IMR-90 (cell line): Measurements from ENCODE around the gene NFASC. TPM values are rescaled to one million over a fixed set of nuclear protein-coding genes. Genes with fewer than 3 reads are reported as not detected.

Source experiments
- ATAC-seq: fragments of 200-7000 bp; cut with Tn5 transposase; 2 replicates; pipeline ENCODE4 v1.9.1; 2020; ENCODE audit warnings: low read depth, mild to moderate bottlenecking, moderate library complexity
- BruUV-seq: library from RNA; stranded (reverse); fragments of 400-500 nt; replicated peaks from 2 replicates; lab custom pipeline; 2021; lab: Mats Ljungman, UMichigan
- CTCF ChIA-PET: fragments of 300-600 bp; formaldehyde crosslinking; extraction: SDS; loops from one replicate; lab custom pipeline; 2021; ENCODE audit warnings: antibody characterized with exemption; lab: Yijun Ruan, JAX
- POLR2A ChIA-PET: fragments of 300-600 bp; sonication (Branson Sonifier 250); formaldehyde crosslinking; loops from one replicate; lab custom pipeline; 2022; ENCODE audit warnings: antibody characterized with exemption; ENCODE audit not compliant: unreplicated experiment; lab: Charles Lee
- DNase-seq: peaks from one replicate; pipeline ENCODE4 v3.0.0; 2013
- H2AFZ ChIP-seq: replicated peaks from 2 replicates; pipeline ENCODE3; 2013; ENCODE audit warnings: low read length, mild to moderate bottlenecking; ENCODE audit not compliant: poor library complexity
- H2AK5ac ChIP-seq: 2 replicates; pipeline ENCODE4 v1.6.1; 2013; ENCODE audit warnings: low read depth, low read length, inconsistent platforms
- H2AK9ac ChIP-seq: replicated peaks from 2 replicates; pipeline ENCODE3; 2013; ENCODE audit warnings: mild to moderate bottlenecking, low read depth, low read length, moderate library complexity; ENCODE audit not compliant: poor library complexity
- H2BK120ac ChIP-seq: 2 replicates; pipeline ENCODE4 v1.6.1; 2013; ENCODE audit warnings: low read depth, low read length, inconsistent platforms
- H2BK15ac ChIP-seq: 3 replicates; pipeline ENCODE4 v1.6.1; 2013; ENCODE audit warnings: low read depth, low read length, inconsistent platforms
- H2BK20ac ChIP-seq: 2 replicates; pipeline ENCODE4 v1.6.1; 2013; ENCODE audit warnings: low read depth, mild to moderate bottlenecking, inconsistent platforms, low read length, moderate library complexity
- H2BK5ac ChIP-seq: 2 replicates; pipeline ENCODE4 v1.6.1; 2013; ENCODE audit warnings: mild to moderate bottlenecking, low read depth, low read length, inconsistent platforms; ENCODE audit not compliant: poor library complexity, severe bottlenecking
- H3K14ac ChIP-seq: replicated peaks from 2 replicates; pipeline ENCODE4 v1.6.1; 2013; ENCODE audit warnings: low read depth, low read length, inconsistent platforms
- H3K18ac ChIP-seq: 2 replicates; pipeline ENCODE4 v1.6.1; 2013; ENCODE audit warnings: low read depth, low read length, control low read depth
- H3K23ac ChIP-seq: 2 replicates; pipeline ENCODE4 v1.6.1; 2013; ENCODE audit warnings: low read depth, low read length, inconsistent platforms
- H3K27ac ChIP-seq: 2 replicates; pipeline ENCODE4 v1.5.1; 2013; ENCODE audit warnings: mild to moderate bottlenecking, control low read depth, low read length; ENCODE audit not compliant: insufficient read depth
- H3K27me3 ChIP-seq: 2 replicates; pipeline ENCODE4 v1.6.1; 2013; ENCODE audit warnings: low read length; ENCODE audit not compliant: control insufficient read depth, insufficient read depth
- H3K36me3 ChIP-seq: 2 replicates; pipeline ENCODE4 v1.6.1; 2013; ENCODE audit warnings: low read length, mixed read lengths; ENCODE audit not compliant: control insufficient read depth, insufficient read depth
- H3K4ac ChIP-seq: 2 replicates; pipeline ENCODE4 v1.6.1; 2013; ENCODE audit warnings: low read depth, low read length, inconsistent platforms
- H3K4me1 ChIP-seq: 2 replicates; pipeline ENCODE4 v1.6.1; 2013; ENCODE audit warnings: low read length, mixed read lengths; ENCODE audit not compliant: control insufficient read depth, insufficient read depth
- H3K4me2 ChIP-seq: 2 replicates; pipeline ENCODE4 v1.6.1; 2013; ENCODE audit warnings: low read depth, mild to moderate bottlenecking, control low read depth, low read length, moderate library complexity
- H3K4me3 ChIP-seq: 2 replicates; pipeline ENCODE4 v1.5.1; 2013; ENCODE audit warnings: low read depth, mild to moderate bottlenecking, control low read depth, low read length, moderate library complexity; ENCODE audit not compliant: insufficient read depth
- H3K56ac ChIP-seq: 2 replicates; pipeline ENCODE4 v1.6.1; 2013; ENCODE audit warnings: low read length, inconsistent platforms; ENCODE audit not compliant: insufficient read depth; ENCODE audit errors: extremely low read depth
- H3K79me1 ChIP-seq, 2 experiments: 2 replicates each; pipeline ENCODE4 v1.6.1; 2013; ENCODE audit warnings: low read length in 2 of 2, inconsistent platforms in 1 of 2, low read depth in 1 of 2
- H3K9ac ChIP-seq: 2 replicates; pipeline ENCODE4 v1.6.1; 2013; ENCODE audit warnings: low read depth, low read length, control low read depth
- H3K9me1 ChIP-seq: 2 replicates; pipeline ENCODE4 v1.6.1; 2013; ENCODE audit warnings: low read length, inconsistent platforms; ENCODE audit not compliant: insufficient read depth
- H3K9me3 ChIP-seq: 2 replicates; pipeline ENCODE4 v1.6.1; 2013; ENCODE audit warnings: low read length; ENCODE audit not compliant: control insufficient read depth, insufficient read depth
- H4K20me1 ChIP-seq: 2 replicates; pipeline ENCODE4 v1.6.1; 2013; ENCODE audit warnings: low read length, inconsistent platforms; ENCODE audit not compliant: insufficient read depth
- H4K5ac ChIP-seq: 2 replicates; pipeline ENCODE4 v1.6.1; 2013; ENCODE audit warnings: mild to moderate bottlenecking, low read depth, low read length, control low read depth
- H4K8ac ChIP-seq, 2 experiments: 2 replicates each; pipeline ENCODE4 v1.6.1; 2013; ENCODE audit warnings: low read depth in 2 of 2, low read length in 2 of 2, control low read depth in 1 of 2, inconsistent platforms in 1 of 2
- H4K91ac ChIP-seq: 2 replicates; pipeline ENCODE4 v1.6.1; 2013; ENCODE audit warnings: low read depth, low read length, inconsistent platforms; ENCODE audit not compliant: insufficient read depth
- BHLHE40 ChIP-seq: fragments of 150-350 bp; IDR thresholded peaks from 2 replicates; pipeline ENCODE4 v1.6.1; 2016; ENCODE audit warnings: mild to moderate bottlenecking, low read depth, low read length
- CEBPB ChIP-seq: IDR thresholded peaks from 2 replicates; pipeline ENCODE4 v1.6.1; 2012; ENCODE audit warnings: low read depth, low read length, improper control_type of control experiment
- CHD1 ChIP-seq: IDR thresholded peaks from 2 replicates; pipeline ENCODE4 v1.6.1; 2012; ENCODE audit warnings: low read depth, low read length, improper control_type of control experiment
- NFE2L2 ChIP-seq: fragments of 150-350 bp; IDR thresholded peaks from 2 replicates; pipeline ENCODE4 v1.6.1; 2016; ENCODE audit warnings: low read depth, mild to moderate bottlenecking, low read length
- RCOR1 ChIP-seq: IDR thresholded peaks from 2 replicates; pipeline ENCODE4 v1.6.1; 2012; ENCODE audit warnings: mild to moderate bottlenecking, low read length, improper control_type of control experiment; ENCODE audit not compliant: insufficient replicate concordance
- RFX5 ChIP-seq: IDR thresholded peaks from 2 replicates; pipeline ENCODE4 v1.8.0; 2012; ENCODE audit warnings: low read depth, mild to moderate bottlenecking, low read length, moderate library complexity
- WGBS, 2 experiments: methylation state at CpG; one replicate each; pipeline versions ENCODE4 v1.1.5 to v1.1.7; 2013; ENCODE audit warnings: missing lambda C conversion rate in 2 of 2; ENCODE audit not compliant: insufficient read length in 1 of 2; ENCODE audit errors: extremely low coverage in 2 of 2; 5-methylcytosine and 5-hydroxymethylcytosine counted together
- dilution Hi-C: fragments of 300-500 bp; cut with HindIII; formaldehyde crosslinking; loops from one replicate; pipeline ENCODE4 v1.14.3; 2018; ENCODE audit warnings: low sequenced_read_pairs; ENCODE audit not compliant: unreplicated experiment
- in situ Hi-C: fragments of 300-500 bp; cut with MboI; formaldehyde crosslinking; loops from 3 replicates; pipeline ENCODE4 v1.14.3; 2019; ENCODE audit warnings: low sequenced_read_pairs, inconsistent platforms, mixed read lengths
- intact Hi-C: fragments of 100-400 bp; cut with micrococcal nuclease; formaldehyde crosslinking; loops from 2 replicates; pipeline ENCODE4 v1.10.0; 2022
- polyA plus RNA-seq, 3 experiments: library from polyadenylated mRNA; depleted of rRNA; stranded (reverse); fragments of >200 nt; gene quantifications; 2 replicates each; pipeline ENCODE4 v1.2.3, GENCODE V29; 2012; ENCODE audit warnings: low replicate concordance in 1 of 3
- total RNA-seq: library from RNA; depleted of rRNA; stranded (reverse); fragments of >200 nt; gene quantifications from 2 replicates; pipeline ENCODE4 v1.2.3, GENCODE V29; 2012

The NFASC gene
- total and polyA plus RNA-seq, 2 of the 4 experiments (the other 2 are of a cell fraction) = 0.18 to 0.79 TPM

DNA sequence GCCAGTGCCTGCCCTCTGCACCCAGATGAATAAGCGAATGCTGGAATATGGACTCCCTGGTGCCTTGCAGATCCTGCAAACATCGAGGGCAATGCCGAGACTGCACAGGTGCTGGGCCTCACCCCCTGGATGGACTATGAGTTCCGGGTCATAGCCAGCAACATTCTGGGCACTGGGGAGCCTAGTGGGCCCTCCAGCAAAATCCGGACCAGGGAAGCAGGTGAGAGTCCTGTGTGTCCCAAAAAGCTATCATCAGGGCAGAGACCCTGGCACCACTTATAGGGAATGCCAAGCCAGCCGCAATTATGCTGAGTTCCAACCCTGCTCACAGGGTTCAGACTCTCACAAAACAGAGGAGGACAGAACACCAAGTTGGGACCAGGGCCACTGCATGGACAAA is 196.4 kb downstream of the NFASC start:
- Histone ChIP-seq H3K79me1 (no peaks in the 10 kb centered on the region), H4K5ac (no peak overlapping the region), H3K4ac (no peak overlapping the region), H2BK20ac (no peak overlapping the region), H3K4me3 (no peak overlapping the region), H2AK5ac (no peak overlapping the region), H3K56ac (no peak overlapping the region), H4K20me1 (no peaks in the 10 kb centered on the region), H3K4me2 (no peak overlapping the region), H3K36me3 (no peaks in the 10 kb centered on the region), H2BK5ac (no peak overlapping the region), H4K91ac (no peak overlapping the region), H4K8ac (no peak overlapping the region), H3K18ac (no peak overlapping the region), H2AK9ac (no peak overlapping the region), H3K9me1 (no peaks in the 10 kb centered on the region), H2BK120ac (no peak overlapping the region), H3K9ac (no peak overlapping the region), H2AFZ (no peak overlapping the region), H2BK15ac (no peak overlapping the region), H3K9me3 (no peaks in the 10 kb centered on the region), H3K4me1 (no peaks in the 10 kb centered on the region), H3K23ac (no peak overlapping the region), H3K27ac (no peak overlapping the region), H3K27me3 (peaks cover 10% of the 10 kb centered on the region), H3K14ac (no peak overlapping the region)
- 67% methylated on average over 5 of the region's 6 CpGs; no CpG with 5 or more reads in 1 of the 2 experiments for WGBS, 2 experiments
- CTCF ChIA-PET = interaction anchor here (0.6 kb wide), 1 partner anchor 515 kb away, joined by 3 read pairs; no protein-coding TSS in a partner anchor
- intact Hi-C loops (no loop called here), dilution Hi-C loops (no loop called here), in situ Hi-C loops (no loop called here)
- DNase-seq = no peak
- POLR2A ChIA-PET = no interaction called here
- TF ChIP-seq CEBPB = no peak
- TF ChIP-seq RFX5 = no peak
- no peak for TF ChIP-seq CHD1
- no peak for TF ChIP-seq RCOR1
- TF ChIP-seq BHLHE40 = no peak
- no peak for TF ChIP-seq NFE2L2
- no peak for ATAC-seq
- no TSS peak for BruUV-seq
